Hepatic stellate cell (primary cell): Measurements from ENCODE around the gene CFAP73.
"Not testable (repeated sequence)": the region's sequence is repeated elsewhere in the genome, so short reads cannot be mapped to it uniquely, and the experiment has no call there.

Source experiments
- DNase-seq: peaks from one replicate; pipeline ENCODE4 v3.0.0; 2011; ENCODE audit warnings: low spot score

Gene CFAP73

GRCh38 chr12:113149361-113150150 is at the start of gene CFAP73:
TSS of gene CFAP73 (plus strand) at chr12:113149724. CDS start at chr12:113149858, 134 bp downstream.
- peak; percentile 94 for DNase-seq

GRCh38 chr12:113099764-113100163 is 49.8 kb upstream of the CFAP73 start:
- DNase-seq: no peak

DNA sequence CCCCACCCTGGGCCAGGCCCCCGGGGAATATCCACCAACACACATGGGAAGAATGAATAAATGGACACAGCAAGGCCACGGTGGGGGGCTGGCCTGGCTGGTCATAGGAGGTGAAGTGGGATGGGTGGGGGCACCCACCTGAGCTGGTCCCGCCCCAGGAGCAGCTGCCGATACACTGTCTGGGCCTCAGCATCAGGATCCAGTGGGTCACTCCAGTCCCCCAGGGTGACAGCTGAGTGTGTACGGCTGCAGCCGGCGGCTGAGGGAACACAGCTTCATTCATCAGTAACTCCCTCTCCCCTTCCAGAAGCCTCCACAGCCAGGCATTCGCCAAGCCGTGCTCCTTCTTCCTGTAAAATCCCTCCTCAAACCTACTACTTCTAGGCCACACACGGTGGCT is 47.8 kb upstream of the CFAP73 start:
- DNase-seq: no peak

DNA sequence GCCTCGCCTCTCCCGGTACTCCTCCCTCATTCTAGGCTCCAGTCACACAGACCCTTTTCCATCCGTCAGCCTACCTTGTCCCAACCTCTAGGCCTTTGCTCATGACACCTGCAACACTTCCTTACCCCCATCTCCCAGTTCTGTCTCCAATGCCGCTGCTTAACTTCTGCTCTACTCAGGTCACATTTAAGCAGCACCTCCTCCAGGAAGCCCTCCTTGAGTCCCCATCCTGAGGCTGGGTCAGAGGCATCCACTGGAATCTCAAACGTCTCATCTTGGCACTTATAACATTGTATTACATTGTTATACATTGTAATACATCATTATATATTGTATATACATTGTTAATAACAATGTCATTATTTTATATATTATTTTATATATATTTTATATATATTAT is 46.7 kb upstream of the CFAP73 start:
- DNase-seq: no peak

- no peak for DNase-seq
Measured at GRCh38 chr12:113103756-113104450, 45.6 kb upstream of the CFAP73 start.

GRCh38 chr12:113104953-113105510 is 44.5 kb upstream of the CFAP73 start:
- DNase-seq: no peak

DNA sequence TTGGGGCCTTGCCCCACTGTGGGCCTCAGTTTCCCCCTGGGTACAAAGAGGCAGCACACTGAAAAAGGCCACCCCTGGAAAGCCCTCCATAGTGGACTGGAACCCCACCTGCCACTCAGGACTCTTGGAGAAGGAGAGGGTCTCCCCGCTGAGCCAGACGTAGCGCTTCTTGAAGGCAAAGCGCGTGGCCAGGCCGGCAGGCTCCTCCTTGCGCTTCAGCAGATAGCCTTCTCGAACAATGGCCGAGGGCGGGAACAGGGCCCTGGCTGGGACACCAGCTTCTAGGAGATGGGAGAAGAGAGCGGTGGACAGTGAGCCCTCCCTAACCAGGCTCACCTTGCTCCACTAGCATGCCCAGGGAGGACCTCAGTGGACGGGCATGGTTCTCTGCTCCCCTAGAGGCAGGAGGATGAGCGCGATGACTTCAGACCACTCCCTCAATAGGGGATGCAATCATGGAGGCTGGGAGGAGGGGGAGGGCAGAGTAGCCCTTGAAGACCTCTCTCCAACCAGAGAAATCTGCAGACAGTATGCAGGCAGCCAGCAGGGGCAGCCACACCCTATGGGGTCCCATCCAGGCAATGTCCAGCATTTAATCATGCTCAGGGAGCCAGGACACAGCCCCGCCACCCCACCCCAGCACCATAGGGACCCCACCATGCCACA is 43.8 kb upstream of the CFAP73 start:
- no peak for DNase-seq

DNA sequence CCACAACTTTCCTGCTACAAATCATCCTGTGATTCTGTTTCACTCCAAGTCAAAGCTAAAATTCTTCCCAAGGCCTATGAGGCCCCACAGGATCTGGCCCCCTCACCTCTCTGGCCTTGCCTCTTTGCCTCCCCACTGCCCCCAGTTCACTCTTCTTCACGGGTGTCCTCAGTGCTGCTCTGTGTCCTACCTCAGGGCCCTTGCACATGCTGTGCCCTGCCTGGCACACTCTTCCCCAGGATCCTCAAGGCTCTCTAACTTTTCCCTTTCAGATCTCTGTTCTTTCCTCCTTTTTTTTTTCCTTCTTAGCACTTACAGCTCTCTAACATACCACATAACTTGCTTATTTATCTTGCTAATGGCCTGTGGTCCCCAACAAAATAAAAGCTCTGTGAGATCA is 43.2 kb upstream of the CFAP73 start:
- no peak for DNase-seq

GRCh38 chr12:113108308-113108707 is 41.2 kb upstream of the CFAP73 start:
- DNase-seq: no peak

DNA sequence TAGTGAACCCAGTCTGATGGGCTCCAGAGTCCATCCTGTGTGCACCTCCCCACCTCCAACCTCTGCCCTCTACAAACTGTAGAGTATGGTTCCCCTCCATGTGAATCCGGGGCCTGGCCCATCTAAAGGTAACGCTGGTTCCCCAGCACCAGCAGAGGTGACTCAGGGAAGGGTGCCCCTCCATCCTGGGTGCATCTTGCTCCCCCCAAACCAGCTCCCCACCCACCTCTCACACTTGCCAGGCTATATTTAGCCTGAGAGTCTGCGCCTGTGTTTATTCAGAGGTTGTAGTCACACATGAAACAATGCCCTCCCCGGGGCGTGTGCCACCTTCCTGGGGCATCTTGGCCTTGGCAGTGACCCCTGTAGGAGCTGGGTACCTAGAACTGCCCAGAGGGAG is 40.2 kb upstream of the CFAP73 start:
- DNase-seq: no peak

- no peak for DNase-seq
Measured at GRCh38 chr12:113109872-113110599, 39.5 kb upstream of the CFAP73 start.

DNA sequence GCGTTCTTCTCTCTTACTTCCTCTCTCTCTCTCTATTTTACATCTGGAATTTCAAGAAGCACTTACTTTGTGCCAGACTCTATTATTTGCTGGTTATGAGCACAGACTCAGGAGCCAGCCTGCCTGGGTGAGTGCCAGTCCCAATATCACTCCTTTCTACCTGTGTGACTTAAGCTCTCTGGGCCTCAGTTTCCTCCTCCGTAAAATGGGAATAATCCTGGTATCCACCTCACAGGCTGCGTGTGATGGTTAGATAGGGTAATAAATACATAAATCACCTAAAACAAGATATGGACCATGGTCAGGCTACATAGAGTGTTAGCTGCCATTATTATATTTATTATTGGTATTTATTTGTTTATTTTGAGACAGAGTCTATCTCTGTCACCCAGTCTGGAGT is 38.3 kb upstream of the CFAP73 start:
- DNase-seq: no peak

DNA sequence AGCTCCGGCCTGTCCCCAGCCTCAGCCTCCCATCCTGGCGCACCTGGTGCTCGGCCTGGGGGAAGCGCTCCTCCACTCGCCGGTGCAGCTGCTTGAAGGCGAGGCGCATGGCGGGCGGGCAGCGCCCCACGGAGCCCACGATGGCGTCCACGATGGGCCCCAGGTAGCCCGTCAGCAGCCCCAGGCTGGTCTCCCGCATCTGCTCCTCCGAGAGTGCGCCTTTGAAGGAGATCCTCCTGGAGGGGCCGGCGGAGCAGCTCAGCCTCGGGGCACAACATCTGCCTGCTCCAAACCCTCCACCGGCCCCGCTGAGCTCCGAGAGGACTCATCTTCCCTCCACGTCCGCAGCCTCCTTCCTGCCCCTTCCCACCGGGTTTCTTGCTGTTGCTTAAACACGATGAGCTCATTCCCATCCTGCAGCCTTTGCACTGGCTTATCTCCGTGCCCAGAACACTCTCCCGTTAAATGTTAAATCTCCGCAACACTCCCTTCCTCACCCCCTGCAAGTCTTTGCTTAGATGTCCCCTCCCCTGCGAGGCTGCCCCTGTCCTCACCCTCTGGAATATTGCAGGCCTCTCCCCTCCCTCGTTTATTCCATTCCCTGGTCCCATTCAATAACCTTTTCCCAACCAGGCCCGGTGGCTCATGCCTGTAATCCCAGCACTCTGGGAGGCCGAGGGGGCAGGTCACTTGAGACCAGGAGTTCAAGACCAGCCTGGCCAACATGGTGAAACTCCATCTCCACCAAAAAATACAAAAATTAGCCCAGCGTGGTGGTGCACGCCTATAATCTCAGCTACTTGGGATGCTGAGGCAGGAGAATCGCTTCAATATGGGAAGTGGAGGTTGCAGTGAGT is 37.3 kb upstream of the CFAP73 start:
- no peak for DNase-seq

DNA sequence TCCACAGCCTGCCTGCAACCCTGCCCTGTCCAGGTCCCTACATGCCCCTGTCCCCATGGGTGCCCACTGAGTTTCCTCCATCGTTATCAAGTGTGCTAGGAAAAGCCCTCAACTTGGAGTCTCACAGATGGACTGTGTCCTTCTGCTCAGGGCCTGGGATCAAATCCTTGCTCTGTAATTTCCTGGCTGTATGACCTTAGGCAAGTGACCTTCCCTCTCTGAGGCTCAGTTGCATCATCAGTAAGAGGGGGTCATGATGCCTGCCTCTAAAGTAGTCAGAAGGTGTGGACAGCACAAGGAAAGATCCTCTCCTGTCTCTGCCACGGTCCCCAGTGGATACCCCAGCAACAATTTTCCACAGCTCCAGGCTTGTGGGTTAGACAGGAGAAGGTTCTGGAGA is 36.1 kb upstream of the CFAP73 start:
- DNase-seq: no peak

- DNase-seq: no peak
Measured at GRCh38 chr12:113114447-113115178, 34.9 kb upstream of the CFAP73 start.

DNA sequence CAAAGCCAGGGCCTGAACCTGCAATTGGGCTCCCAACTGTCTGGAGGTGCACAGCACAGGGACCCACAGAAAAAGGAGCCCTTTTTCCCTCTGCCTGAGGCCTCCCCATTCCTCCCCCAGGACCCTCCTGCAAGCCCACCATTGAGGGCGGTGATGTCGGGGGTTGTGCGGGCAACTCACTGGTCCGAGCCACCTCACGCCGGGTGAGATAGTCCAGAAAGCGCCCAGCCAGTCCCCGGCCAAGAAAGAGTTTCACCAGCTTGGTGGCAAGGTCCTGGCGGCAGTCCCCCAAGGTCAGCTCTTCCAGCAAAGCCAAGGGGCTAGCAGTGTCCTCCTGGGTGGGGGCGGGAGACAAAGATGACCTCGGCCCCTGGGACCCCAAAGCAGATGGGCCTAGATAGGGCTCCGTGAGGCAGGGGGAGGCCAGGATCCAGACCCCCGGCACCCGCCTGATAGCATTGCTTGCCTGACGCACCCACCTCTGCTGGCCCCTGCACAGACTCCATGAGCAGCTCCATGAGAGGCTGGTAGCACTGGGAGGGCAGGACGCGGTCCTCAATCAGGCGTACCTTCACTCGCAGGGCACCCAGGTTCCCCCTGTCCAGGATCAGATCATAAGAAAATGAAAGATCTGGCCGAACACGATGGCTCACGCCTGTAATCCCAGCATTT is 33.9 kb upstream of the CFAP73 start:
- no peak for DNase-seq

GRCh38 chr12:113116875-113117274 is 32.6 kb upstream of the CFAP73 start:
- no peak for DNase-seq

DNA sequence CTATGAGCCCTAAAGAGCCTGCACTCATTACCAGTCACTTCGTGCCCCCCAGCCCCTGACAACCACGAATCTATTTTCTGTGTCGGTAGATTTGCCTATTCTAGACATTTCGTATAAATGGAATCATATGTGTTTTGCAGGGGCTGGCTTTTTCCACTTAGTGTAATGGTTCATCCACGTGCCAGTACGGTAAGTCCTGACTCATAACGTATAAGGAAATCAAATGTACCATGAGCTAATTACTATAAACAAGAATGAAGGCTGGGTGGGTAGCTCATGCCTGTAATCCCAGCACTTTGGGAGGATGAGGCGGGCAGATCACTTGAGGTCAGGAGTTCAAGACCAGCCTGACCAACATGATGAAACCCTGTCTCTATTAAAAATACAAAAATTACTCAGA is 31.8 kb upstream of the CFAP73 start:
- not testable (repeated sequence) for DNase-seq

DNA sequence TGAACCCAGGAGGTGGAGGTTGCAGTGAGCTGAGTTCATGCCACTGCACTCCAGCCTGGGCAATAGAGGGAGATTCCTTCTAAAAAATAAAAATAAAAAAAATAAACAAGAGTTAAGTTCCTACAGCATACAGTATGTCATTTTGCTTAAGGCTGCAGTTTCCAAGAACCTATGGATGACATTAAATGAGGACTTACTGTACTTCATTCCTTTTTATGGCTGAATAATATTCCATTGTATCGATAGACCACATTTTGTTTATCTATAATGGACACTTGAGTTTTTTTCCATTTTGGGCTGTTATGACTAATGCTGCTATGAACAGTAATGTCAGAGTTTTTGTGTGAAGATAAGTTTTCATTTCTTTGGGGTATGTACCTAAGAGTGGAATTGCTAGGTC is 31.4 kb upstream of the CFAP73 start:
- DNase-seq: no peak
